ENCODE measurements around the gene TRIL. TPM values are rescaled to one million over a fixed set of nuclear protein-coding genes. Genes with fewer than 3 reads are reported as not detected.

Gene TRIL
- polyA plus RNA-seq, 3 donors, result 50.9 to 55.9 (median 51.9) TPM

- DNase-seq (ENCODE audit: low read depth in 3 of 3, low spot score in 2 of 3), result no peak
These were observed 16.5 kb downstream of the TRIL start for GRCh38 chr7:28941633-28942032.

- DNase-seq (ENCODE audit: low read depth in 3 of 3, low spot score in 2 of 3), result no peak
These were observed 17.3 kb downstream of the TRIL start for GRCh38 chr7:28940741-28941384.

DNA sequence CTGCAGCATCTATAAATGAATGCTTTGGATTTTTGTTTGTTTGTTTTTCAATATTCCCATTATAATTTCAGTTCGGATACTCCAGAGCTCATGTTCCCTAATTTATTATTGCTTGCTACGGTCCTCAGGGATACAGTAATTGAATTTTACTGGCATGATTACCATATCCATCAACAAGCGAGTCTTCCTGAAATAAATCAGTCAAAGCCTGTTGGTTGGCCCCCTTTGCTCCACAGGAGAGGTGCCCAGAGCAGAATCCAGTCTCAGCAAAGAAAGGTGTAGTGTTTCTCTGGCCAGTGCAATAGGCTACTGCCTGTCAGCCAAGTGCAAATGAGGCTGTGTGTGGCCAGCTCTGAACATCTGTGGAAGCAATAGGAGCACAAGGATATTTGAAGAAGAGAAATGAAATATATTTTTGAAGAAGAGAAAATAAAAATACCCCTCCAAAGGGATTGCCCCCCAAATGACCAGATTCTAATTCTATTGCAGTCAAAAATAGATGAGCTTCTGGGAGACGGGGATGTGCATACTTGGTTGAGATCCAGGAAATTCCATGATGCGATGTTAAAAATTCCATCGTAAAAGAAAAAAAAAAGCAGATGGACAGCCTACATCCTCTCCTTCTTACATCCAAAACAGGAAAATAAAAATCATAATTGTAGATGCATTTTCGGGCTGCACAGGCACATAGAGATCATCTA, 18.1 kb downstream of the TRIL start:
- DNase-seq (ENCODE audit: low read depth in 3 of 3, low spot score in 2 of 3), result no peak

DNA sequence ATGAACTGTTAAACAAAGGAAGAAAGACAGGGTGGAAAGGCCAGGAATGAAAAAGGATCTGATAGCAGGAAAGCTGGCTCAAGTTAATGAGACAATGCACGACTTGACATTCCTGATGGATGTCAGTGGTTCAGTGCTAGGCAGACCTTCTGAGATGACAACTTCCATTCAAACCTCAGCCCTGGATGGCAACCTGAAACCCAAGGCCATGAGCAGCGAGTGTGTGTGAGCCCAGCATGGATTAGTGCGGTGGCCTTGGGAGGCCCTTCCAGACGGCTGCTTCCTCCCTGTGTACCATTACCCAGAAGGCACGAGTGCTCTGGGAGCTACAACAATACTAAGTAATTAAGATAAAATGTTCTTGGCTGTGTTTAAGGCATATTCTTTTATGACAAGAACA, 18.8 kb downstream of the TRIL start:
- no peak for DNase-seq (ENCODE audit: low read depth in 3 of 3, low spot score in 2 of 3)

- DNase-seq (ENCODE audit: low read depth in 3 of 3, low spot score in 2 of 3), result no peak
These were observed 20.5 kb downstream of the TRIL start for GRCh38 chr7:28937619-28938018.

- DNase-seq (ENCODE audit: low read depth in 3 of 3, low spot score in 2 of 3), result no peak
These were observed 21.0 kb downstream of the TRIL start for GRCh38 chr7:28937103-28937502.

DNA sequence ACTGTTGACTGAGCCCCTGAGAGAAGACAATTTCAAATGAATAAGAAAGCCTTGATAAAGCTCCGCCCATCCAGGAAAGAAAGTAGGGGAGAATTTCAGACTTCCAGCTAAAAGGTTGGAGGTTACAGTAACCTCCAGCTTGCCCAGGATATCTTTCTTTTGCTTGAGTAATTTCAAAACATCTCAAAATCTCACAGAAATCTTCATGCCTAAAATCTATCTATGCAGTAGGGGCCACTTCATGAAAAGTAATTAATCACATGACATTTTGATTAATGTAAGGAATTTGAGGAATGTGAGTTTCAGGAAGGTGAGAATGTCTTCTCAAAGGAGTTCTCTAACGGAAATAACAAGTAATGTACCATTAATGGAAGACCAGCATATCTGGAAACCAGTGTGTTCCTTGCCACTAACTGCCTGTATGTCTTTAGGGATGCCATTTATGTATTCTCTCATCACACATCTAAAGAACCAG, 24.2 kb downstream of the TRIL start:
- no peak for DNase-seq (ENCODE audit: low read depth in 3 of 3, low spot score in 2 of 3)

DNA sequence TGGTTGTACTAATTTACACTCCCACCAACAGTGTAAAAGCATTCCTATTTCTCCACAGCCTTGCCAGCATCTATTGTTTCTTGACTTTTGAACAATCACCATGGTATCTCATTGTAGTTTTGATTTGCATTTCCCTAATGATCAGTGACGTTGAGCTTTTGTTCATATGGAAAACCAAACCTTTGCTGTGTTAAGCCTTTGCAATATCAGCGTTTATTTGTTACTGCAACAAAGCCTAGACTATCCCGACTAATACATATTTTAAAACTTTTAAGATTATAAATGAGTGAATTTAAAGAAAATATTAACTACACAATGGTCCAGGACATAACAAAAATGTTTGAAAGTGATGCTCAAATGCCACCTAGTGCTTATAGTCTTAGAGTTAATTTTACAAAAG, 26.6 kb downstream of the TRIL start:
- DNase-seq (ENCODE audit: low read depth in 3 of 3, low spot score in 2 of 3), result no peak

- DNase-seq (ENCODE audit: low read depth in 3 of 3, low spot score in 2 of 3), result peak; percentile 84 to 90 (median 90)
These were observed 31.1 kb downstream of the TRIL start for GRCh38 chr7:28926871-28927597.

DNA sequence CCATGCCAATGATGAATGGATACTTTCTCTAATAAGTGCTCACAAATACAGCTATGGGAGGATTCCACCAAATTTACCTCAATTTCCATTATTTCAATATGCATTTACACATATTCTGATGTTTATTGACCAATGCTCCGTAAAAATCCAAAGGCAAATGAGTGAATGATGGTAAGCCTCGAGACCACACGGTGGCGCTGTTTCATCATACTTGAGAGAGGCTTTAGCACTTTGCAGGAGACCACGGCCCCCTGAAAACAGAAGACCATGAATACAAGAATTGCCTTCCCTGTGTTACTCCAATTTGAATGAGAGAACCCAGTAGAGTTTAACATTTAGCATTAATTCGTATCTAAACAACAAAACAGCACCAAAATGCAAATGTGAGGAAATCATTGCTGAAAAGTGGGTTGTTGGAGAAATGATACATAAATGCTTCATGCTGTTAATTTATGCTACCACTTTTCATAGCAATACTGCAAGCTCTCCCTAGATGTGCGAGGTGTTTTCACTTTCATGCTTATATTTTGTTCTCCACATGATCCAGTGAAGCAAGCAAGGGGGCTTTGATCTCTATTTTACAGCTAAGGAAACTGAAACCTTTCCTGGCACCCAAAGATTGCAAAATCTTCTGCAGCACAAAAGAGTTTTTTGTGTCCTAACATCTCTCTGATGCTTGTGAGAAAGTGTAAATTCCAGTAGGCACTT, 35.4 kb downstream of the TRIL start:
- peak in 2 of 3 donors; percentile 75 to 79 for DNase-seq (ENCODE audit: low read depth in 3 of 3, low spot score in 2 of 3)

- DNase-seq (ENCODE audit: low read depth in 3 of 3, low spot score in 2 of 3), result peak in 2 of 3 donors; percentile 47 to 52
These were observed 36.3 kb downstream of the TRIL start for GRCh38 chr7:28921822-28922221.

DNA sequence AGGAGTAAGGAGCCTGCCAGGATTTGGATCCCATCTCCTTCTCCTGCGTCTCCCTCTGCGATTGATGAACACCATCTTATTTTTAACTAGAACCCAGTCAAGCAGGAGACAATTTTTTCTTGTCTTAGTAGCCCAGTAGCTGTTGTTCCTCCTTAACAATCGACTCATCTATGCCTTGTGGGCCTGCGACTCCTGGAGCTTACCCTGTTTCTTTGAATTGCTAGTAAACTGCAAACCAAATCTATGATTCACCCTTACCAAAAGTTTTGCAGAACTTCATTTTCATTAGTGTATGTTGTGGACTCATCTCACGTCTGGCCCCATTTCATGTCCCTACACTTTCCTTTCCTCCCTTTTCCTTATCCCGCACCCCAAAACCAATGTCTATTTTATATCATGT, 37.7 kb downstream of the TRIL start:
- no peak for DNase-seq (ENCODE audit: low read depth in 3 of 3, low spot score in 2 of 3)

DNA sequence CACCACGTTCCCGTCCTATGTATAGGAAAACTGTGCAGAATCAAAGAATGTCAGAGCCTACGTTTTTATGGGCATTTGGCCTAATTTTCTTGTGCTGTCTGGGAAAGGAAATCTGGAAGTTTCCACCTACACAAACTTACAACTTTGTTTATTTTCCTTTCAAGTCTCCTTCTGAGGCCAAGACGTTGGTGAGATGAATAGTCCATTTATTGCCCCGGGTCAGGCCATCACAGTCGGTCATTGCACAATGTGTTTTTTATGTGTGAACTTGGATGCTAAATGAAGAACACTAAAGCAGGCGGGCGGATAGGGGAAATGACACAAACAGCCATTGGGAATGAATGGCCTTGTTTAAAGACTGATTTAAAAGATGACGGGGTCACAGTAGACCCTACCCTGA, 38.6 kb downstream of the TRIL start:
- DNase-seq (ENCODE audit: low read depth in 3 of 3, low spot score in 2 of 3), result no peak

GRCh38 chr7:28908775-28909174, 49.4 kb downstream of the TRIL start:
- DNase-seq (ENCODE audit: low read depth in 3 of 3, low spot score in 2 of 3), result no peak

DNA sequence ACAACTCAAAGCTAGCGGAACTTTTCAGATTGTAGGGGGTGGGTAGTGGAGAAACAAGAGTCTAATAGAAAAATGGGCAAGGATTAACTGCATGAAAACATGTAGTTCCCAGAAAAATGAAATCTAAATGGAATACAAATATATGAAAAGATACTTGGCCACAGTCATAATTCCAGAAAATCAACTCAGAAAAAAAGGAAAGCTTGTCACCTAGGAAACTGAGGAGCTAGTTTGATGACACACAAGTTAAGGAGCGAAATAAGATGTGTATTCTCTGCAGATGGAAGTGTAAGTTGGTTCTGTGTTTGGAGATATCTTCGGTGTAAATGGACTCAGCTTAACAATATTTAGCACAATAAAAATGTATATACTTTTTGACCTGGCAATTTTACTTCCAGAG, 52.7 kb downstream of the TRIL start:
- no peak for DNase-seq (ENCODE audit: low read depth in 3 of 3, low spot score in 2 of 3)

- DNase-seq (ENCODE audit: low read depth in 3 of 3, low spot score in 2 of 3), result peak in 1 of 3 donors; percentile 40
These were observed 53.5 kb downstream of the TRIL start for GRCh38 chr7:28904578-28905048.

GRCh38 chr7:28903730-28904577, 54.2 kb downstream of the TRIL start:
- no peak for DNase-seq (ENCODE audit: low read depth in 3 of 3, low spot score in 2 of 3)
